T-helper 22 cell (primary cell): ENCODE measurements around the gene RASGEF1B.

Experiments
- DNase-seq: peaks from one replicate; pipeline ENCODE4 v3.0.0-alpha.2; 2020; ENCODE audit warnings: low read depth

RASGEF1B gene

DNA sequence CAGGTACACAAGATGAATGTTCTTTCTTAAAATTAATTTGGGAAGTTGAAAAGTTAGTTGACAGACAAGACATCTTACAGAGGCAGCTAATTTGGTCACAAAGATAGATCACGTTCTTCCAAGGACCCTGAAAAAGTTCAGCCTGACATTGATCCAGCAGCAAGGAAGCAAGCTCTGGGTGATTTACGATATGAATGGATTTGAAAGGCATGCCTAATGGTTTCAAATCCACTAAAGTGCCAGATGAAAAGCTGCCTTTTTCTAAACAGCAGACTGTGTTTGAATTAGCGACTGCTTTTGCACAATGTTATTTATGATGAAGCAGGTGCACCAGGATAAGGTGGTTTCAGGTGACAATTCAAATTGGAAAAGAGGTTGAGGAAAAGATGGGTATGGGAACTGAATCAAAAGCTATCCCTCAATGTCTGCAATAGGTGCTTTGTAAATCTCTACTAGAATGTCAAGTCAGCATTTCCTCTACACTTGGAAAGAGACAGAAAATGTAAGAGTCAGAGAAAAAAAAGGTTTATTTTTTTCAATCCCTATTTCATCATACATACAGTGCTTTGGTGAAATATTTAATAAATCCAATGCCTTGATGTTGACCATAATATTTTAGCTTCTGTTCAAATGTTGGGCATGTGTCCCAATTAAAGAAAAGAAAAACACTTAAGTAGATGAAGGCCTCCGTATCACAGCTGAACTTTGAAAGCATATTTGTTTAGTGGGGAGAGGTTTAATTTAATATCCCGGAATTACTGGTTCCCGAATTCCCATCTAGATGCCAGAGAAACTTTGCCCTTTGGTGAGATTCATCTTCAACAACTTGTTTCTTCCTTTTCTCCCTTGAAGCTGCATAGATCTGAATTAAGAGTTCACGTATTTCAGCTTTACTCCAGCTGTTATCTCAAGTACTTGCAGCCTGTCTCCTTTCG, 6.0 kb downstream of the RASGEF1B start:
- no peak for DNase-seq

- DNase-seq = no peak
Observed at GRCh38 chr4:81460834-81461233, 10.9 kb downstream of the RASGEF1B start.

GRCh38 chr4:81460191-81460701, 11.5 kb downstream of the RASGEF1B start:
- DNase-seq = no peak

DNA sequence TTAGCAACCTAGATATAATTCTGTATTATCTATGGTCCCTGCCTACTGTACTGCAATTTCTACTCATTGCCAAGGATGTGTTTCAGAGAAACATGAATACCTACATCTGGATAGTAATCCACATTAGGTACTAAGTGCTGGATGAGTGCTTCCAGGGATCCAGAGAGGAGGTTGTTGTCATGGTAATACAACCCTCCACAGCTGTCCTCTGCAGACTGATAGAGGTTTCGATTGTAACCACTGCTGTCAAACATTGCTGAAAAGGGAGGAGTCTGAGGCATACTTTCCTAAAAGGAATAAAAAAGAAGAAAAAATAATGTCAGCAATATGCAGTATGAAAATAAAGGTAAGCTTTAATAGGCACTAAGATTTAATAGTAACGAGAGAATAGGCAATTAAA, 12.5 kb downstream of the RASGEF1B start:
- DNase-seq = no peak

DNA sequence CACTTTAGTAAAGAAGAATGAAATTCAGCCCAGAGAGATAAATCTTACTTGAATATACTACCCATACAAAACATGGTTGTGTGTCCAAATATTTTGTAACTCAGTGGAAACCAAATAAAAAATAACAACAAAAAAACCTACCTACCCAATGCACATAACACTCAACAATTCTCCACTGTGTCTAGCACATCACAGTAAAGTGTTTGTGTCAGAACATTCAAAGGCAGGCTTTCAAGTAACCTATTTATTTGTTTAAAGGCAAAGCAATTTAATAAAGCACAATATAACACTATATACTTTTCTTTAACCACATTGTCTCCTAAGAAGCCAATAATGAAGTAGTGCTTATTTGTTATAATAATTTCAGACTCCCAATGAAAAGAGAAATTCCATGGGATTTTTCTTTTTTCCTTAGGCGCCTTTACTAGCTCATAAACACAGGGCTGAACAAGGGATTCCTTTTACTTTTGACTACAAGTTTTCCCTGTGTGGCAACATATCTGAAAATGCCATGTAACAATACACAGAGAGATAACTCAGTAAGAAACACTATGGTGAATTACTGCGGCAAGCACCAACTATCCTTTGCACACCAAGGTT, 13.7 kb downstream of the RASGEF1B start:
- DNase-seq = no peak

DNA sequence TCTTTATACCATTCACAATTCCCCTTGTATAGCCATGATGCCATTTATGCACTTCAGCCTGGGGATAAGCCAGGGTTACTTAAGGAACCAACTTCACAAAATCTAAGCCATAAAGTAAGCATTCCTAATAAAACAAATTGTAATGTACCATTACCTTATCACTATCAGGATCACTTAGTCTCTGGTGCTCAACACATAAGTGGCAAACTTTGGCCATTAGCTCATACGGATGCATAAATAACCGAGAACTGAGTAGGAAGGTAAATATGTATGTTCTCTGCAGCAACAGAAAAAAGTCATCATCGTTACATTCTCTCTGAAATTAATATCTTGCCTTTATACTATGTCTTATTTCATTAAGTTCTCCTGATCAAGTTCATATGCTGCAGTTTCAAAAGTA, 14.4 kb downstream of the RASGEF1B start:
- no peak for DNase-seq

- DNase-seq = no peak
Observed at GRCh38 chr4:81455897-81456296, 15.8 kb downstream of the RASGEF1B start.

DNA sequence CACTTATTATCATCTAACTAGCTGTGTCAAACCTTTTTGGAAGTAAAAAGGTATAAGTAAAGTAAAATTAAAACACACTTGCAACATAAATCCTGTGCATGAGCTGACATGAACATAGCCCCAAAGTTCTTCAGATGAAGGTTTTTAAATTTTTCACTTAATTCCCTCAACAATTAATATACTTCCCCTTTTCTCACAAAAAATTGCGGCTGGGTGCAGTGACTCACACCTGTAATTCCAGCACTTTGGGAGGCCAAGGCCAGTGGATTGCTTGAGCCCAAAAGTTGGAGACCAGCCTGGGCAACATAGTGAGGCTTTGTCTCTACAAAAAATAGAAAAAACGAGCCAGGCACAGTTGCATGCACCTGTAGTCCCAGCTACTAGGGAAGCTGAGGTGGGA, 16.8 kb downstream of the RASGEF1B start:
- DNase-seq = no peak

GRCh38 chr4:81454499-81454898, 17.2 kb downstream of the RASGEF1B start:
- DNase-seq = no peak

DNA sequence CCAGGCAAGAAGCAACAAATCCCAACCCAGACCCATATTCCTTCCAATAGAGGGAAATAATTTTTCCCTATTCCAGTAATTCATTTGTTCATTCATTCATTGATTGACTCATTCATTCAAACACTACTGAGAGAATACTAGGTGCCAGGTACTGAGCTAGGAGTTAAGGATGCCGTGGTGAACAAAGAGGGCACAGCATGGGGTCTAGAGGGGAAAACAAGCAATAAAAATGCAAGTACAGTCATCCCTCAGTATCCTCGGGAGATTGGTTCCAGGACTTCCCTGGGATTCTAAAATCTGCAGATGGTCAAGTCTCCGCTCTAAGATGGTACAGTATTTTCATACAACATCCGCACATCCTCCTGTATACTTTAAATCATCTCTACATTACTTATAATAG, 18.7 kb downstream of the RASGEF1B start:
- DNase-seq = no peak

- DNase-seq = no peak
Observed at GRCh38 chr4:81452452-81453006, 19.2 kb downstream of the RASGEF1B start.

GRCh38 chr4:81449015-81449414, 22.7 kb downstream of the RASGEF1B start:
- no peak for DNase-seq

DNA sequence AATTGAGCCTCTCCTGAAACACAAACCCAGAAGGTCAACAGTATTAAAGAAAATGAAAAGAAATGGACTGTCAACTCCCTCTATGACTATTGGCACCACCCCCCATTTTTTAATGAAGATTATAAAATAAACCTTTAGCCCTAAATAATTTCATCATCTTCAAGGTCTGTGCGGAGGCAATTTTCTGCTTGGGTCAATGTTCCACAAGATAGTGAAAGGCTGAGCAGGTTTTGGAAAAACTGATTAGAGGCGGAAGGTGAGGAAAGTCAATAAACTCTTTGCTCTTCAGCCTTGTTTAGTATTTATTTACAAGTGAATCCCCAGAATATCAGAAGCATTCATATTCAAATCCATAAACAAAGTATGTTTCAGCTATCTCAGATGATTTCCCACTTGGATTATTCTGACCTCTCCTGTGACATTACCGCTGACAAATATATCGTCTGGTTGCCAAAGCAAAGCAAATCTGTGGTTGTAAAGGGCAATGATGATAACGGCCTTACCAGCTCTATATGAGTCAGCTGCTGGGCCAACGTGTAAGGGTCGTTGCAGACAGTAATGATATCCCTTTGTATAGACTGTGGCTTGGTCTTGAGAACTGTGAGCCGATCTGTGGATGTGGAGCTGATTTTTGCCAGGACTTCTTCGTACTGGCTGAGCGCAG, 24.0 kb downstream of the RASGEF1B start:
- DNase-seq = no peak

GRCh38 chr4:81446634-81447033, 25.1 kb downstream of the RASGEF1B start:
- DNase-seq = no peak

DNA sequence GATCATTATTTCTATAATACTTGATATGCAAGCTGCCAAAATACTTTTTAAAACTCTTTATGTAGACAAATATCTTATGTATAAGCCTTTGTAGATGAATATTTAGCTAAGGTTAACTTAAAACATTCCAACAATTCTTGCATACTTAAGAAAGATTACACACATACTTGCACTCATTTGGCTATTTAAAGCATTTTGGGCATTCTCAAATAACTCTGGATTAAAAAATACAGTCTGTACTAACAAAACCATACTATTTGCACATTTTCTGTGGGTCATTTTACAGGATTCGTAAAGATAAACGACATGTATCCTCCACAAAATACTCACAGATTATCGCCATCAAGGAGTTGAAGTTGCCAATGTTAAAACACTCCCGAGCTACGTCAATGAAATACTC, 26.5 kb downstream of the RASGEF1B start:
- no peak for DNase-seq

GRCh38 chr4:81442484-81443085, 29.1 kb downstream of the RASGEF1B start:
- DNase-seq = no peak

DNA sequence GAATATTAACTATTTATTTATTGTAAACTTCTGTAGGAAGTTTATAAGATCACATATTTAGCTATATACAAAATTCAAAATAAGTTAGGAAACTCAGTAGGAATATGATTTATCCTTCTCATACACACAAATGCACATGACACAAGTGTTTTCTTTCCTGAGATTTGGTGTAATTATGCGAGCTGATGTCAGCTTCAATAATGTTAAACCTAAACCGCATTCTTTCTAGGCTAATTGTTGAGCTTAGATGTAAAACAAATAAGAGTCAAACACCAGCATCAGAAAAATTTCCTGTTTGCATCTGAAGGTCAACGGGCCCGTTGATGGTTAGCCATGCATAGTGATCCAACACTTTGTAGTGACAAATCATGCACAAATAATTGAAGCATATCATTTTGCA, 30.8 kb downstream of the RASGEF1B start:
- DNase-seq = no peak

GRCh38 chr4:81436941-81437574, 34.6 kb downstream of the RASGEF1B start:
- DNase-seq = no peak

DNA sequence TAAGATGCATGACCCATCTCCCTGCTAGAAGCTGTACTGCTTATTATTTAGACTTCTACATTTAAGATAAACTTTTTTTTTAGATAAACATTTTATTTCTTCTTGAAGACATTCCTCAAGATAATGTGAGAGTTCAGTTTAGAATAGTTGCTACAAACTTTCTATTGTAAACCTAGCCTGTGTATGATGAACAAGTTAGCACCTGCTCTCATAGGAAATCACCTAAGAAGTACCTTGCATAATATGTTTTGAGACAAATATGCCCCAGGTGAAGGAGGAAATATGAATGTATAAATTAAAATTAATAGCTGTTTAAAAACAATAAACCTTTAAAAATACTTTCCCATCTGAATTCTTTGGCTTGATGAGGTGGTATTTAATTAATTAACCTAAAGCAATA, 35.6 kb downstream of the RASGEF1B start:
- no peak for DNase-seq

DNA sequence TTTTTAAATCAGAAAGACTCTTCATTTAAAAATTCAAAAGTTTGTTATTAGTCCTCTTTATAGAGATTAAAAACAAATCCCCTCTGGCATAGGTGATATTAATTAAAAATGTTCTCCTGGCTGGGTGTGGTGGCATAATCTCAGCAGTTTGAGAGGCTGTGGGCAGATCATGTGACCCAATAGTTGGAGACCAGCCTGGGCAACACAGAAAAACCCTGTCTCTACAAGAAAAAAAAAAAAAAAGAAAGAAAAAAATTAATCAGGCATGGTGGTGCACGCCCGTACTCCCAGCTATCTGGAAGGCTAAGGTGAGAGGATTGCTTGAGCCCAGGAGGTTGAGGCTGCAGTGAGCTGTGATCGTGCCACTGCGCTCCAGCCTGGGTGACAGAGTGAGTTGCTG, 38.9 kb downstream of the RASGEF1B start:
- no peak for DNase-seq

DNA sequence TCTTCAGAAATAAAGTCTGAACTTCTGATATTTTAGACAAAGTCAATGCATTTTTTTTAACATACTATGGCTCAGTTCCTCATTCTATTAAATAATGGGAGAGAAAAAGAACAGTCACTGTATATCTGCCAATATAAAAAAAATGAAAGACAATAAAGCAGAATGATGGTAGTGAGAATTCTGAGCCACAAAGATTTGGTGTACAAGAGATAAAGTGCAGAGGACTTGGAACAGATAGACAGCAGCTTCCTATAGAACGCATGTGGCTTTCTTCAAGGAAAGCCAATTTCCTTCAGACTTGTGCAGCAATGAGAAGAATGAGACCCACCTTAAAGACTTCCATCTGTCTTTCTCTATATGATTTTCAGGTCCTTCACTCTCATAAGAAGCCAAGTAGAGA, 39.7 kb downstream of the RASGEF1B start:
- no peak for DNase-seq

DNA sequence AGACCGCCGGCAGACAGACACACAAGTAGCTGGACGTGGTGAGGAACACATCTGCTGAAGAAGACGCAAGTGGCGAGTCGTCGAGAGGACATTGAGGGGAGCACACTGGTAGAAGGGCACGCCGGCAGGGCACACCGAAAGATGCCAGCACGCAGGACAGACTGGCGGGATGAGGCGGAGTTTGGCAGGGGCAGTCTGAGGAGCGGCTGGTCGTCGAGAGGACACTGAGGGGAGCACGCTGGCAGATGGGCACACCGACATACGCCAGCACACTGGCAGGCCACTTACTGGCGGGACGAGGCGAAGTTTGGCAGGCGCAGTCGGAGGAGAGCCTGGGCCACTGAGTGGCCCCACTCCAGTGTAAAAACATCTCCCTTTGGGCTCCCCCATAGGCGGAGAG, 42.1 kb downstream of the RASGEF1B start:
- DNase-seq = no peak
